ENCODE results near the gene TUBG1. TPM values are rescaled to one million over a fixed set of nuclear protein-coding genes. Genes with fewer than 3 reads are reported as not detected.
"Not testable (repeated sequence)": the region's sequence is repeated elsewhere in the genome, so short reads cannot be mapped to it uniquely, and the experiment has no call there.

The TUBG1 gene
- total and polyA plus RNA-seq, 9 of the 15 experiments (the other 6 are each of a cell fraction or from before 2014, with no cell fraction given) = 33.1 to 147 (median 66.0) TPM

- ATAC-seq; H3K9me3 ChIP-seq (replicated peaks; ENCODE audit: control insufficient read depth, insufficient read depth, low read depth, low read length); H3K79me2 ChIP-seq (ENCODE audit: control insufficient read depth, insufficient read depth, low read length); H3K4me2 ChIP-seq (ENCODE audit: insufficient read depth, low read length); H3K36me3 ChIP-seq (ENCODE audit: control insufficient read depth, insufficient read depth, low read length); FAIRE-seq; H2AFZ ChIP-seq (ENCODE audit: low read depth, low read length); H3K4me3 ChIP-seq; H3K27me3 ChIP-seq (ENCODE audit: control insufficient read depth in 2 of 2, insufficient read depth in 2 of 2, low read length in 2 of 2); H3K27ac ChIP-seq (ENCODE audit: extremely low read depth, low read depth, low read length); H4K20me1 ChIP-seq (replicated peaks; ENCODE audit: control insufficient read depth, insufficient read depth, low read length); in situ Hi-C loops (cut with MboI); H3K9me1 ChIP-seq (ENCODE audit: control insufficient read depth, insufficient read depth, low read length); intact Hi-C loops (cut with micrococcal nuclease); BruUV-seq (replicated peaks); CTCF ChIA-PET (ENCODE audit: low intra/inter-chr PET ratio); H3K9ac ChIP-seq (ENCODE audit: insufficient read depth in 1 of 2, low read depth in 2 of 2, low read length in 2 of 2): not testable (repeated sequence)
- POLR2A ChIA-PET = interaction anchor here (2.0 kb wide), 1 partner anchor 9 kb away, joined by 6 read pairs; no protein-coding TSS in a partner anchor
- DNase-seq (ENCODE audit: extremely low read depth in 1 of 4, low spot score in 3 of 4) = peak in 2 of 4 experiments; percentile 31 to 34
- peaks cover 44% of the 10 kb centered on the region in 2 experiments for H3K4me1 ChIP-seq (replicated peaks in 1 of 2; ENCODE audit: control insufficient read depth in 2 of 2, insufficient read depth in 2 of 2, low read length in 2 of 2)
- WGBS (ENCODE audit: insufficient coverage, low coverage, missing lambda C conversion rate) = 98% methylated on average over 6 of the region's 6 CpGs
- TF ChIP-seq PHB2 (IDR thresholded peaks at IDR 0.05; ENCODE audit: low read depth) (peak; percentile 35; the same call in 1 of the 2 replicates), ZNF512 (tag; IDR thresholded peaks at IDR 0.05) (peak; percentile 60), PKNOX1 (IDR thresholded peaks at IDR 0.05) (peak; percentile 36; the same call in 1 of the 2 replicates), NCOA4 (IDR thresholded peaks at IDR 0.05; ENCODE audit: partially characterized antibody) (peak; percentile 18), PHF21A (IDR thresholded peaks at IDR 0.05; ENCODE audit: borderline replicate concordance, low read depth) (0 out of 2 replicates have a peak, but pooled peaks have one; percentile 20), HLTF (IDR thresholded peaks at IDR 0.05) (peak; percentile 44; the same call in 1 of the 2 replicates), HDAC1 (IDR thresholded peaks at IDR 0.05) (0 out of 4 replicates have a peak, but pooled peaks of 1 of the 2 experiments have one; percentile 35), MLLT1 (IDR thresholded peaks at IDR 0.05) (0 out of 4 replicates have a peak, but pooled peaks of 1 of the 2 experiments have one; percentile 16), ARHGAP35 (IDR thresholded peaks at IDR 0.05; ENCODE audit: partially characterized antibody) (peak; percentile 15), SMARCA5 (IDR thresholded peaks at IDR 0.05) (peak; percentile 35; the same call in 1 of the 2 replicates)
Measured at GRCh38 chr17:42627032-42627764, 17.7 kb downstream of the TUBG1 start.
